HG02798 (cell line): ENCODE measurements around the gene RPF1.
"Not testable (repeated sequence)": the region's sequence is repeated elsewhere in the genome, so short reads cannot be mapped to it uniquely, and the experiment has no call there.

Experiments used
- ATAC-seq: cut with Tn5 transposase; IDR thresholded peaks from one replicate; pipeline ENCODE4 v1.9.1; 2021; ENCODE audit warnings: mild to moderate bottlenecking; ENCODE audit not compliant: unreplicated experiment, poor library complexity

RPF1 gene

DNA sequence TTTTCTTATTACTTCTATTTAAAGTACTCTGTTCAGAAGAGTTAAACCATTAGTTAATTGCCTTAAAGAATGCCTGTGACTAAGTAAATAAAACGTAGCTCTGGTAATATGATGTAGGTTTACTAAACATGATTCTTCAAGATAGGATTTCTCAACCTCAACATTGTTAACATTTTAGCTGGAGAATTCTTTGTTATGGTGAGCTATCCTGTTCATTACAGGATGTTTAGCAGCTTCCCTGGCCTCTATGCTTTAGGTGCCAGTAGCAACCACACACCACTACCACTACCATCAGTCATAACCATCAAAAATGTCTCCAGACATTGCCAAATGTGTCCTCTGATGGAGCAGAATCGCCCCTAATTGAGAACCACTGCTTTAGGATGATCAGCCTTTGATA is 10.7 kb downstream of the RPF1 start:
- ATAC-seq, result no peak

DNA sequence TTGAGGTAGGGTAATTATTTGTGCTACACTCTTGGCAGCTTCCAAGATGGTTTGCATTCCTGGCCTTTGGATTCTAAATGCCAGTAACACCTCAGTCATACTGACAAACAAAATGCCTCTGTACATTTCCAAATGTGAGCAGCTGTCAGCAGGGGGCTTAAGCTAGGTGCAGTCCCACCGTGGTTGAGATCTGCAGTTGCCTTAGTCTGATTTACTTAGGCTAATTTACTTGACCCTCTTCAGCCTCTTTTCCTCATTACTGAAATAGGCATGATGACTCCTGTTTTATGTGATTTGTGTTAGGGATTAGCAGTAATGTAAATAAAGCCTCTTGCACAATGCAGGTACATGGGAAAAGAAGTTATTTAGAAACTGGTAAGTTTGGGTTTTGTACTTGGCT is 13.7 kb downstream of the RPF1 start:
- ATAC-seq, result no peak

DNA sequence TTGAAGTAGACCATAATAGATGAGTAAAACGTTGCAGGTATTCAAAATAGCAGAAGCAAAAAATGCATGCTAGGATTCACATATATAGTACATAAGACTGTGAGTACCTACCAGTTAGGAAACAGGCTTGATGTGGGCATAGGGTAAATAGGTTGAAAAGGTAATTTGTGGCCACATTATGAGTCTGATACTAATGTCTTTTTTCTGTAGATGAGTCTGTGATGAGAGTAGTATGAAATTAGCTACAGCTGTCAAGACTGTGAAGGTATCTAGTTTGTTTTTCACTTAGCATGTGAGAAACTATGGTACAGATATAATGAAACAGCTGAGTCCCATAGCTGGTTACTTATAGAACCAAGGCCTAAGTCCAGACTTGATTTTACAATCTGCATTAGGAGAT is 14.7 kb downstream of the RPF1 start:
- ATAC-seq, result no peak

DNA sequence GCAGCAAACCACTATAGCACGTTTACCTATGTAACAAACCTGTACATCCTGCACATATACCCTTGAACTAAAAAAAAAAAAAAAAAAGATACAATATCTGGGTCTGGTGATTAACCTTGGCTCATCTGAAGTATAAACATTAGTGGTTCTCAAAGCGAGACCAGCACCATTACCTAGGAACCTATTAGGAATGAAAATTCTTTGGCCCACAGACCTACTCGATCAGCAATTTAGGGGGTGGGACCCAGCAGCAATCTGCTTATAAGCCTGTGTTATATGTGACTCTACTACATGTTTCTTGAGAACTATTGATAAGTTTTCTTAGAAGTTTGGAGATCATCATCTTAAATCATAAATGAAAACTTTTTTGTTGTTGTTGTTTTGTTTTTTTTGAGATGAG is 17.4 kb downstream of the RPF1 start:
- no peak for ATAC-seq

DNA sequence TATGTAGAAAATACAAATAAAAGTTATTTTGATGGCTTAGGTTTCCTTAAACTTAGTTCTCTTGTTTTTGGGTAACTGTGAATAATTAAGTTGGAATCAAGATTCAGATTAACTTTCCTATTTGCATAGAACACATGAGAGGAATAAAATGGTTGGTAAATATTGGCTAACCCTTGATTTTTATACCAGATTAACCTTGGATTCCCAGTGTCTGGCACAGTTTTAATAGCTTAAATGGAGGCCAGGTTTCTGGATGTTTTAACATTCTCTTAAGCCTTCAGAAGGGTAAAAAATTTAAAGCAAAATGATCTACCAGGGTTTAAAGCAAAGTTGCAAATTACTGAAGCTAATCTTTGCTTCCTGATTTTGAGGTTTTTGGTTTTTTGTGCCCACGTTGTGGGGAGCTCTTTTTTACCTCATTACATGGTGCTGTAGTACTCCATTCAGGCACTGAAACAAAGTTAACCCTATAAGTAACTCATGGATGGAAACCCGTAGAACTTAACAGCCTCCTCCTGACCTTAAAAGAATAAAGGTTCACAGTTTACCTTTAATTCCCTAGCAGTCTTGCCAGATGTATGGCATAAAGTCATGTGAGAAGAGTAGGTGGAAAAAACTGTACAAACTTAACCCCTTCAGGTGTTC is 18.7 kb downstream of the RPF1 start:
- no peak for ATAC-seq

DNA sequence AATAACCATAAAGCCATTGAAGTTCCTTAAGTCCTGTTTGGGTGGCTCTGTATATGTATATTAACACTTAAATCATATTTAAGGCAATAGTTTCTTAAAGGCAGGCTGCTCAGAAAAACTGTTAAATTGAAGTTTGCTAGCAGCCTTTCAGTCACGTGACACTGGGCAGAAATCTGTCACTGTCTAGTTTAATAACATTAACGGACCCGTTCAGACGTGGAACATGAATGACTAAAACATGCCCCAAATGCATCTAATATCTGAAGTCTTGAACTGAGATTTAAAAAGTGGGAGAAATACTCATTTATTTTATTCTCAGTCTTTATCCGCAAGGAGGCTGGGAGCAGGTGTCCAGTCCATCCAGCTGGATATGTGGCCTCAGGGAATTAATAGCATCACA is 23.9 kb downstream of the RPF1 start:
- no peak for ATAC-seq

DNA sequence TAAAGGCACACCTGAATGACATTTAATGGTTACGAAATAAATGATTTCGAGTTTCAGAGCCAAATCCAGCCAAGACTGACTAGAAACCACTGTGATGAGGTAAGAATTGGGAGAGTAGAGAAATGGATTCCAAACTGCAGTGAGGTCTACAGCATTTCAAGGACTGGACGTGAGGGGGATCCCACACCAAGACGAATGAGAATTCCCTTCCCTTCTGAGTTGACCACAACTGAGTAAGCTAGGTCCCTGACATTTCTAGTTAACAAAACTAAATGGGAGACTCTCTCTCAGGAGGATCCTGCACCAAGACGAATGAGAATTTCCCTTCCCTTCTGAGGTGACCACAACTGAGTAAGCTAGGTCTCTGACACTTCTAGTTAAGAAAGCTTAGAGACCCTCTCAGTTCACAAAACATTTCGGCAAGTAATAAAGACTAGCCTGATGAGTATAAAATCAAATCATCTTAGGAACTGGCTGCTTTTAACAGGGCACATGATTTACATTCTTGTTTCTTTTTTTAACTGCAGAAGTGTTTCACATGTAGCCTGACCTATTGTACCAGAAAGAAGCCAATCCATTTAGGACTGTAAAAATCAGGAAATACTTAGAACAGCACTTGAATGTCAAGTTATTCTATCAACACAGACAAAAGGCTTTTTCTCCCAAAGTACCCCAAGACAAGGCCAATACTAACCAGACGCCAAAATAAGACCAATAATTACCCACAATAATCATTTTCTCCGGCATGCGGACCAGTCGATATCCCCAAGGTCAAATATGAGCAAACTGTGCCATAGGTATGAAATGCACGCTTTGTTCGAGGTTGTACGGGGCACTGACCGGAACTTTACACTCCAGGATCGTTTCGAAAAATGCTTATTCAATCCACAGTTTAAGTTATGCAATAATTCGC is 25.8 kb downstream of the RPF1 start:
- no peak for ATAC-seq

DNA sequence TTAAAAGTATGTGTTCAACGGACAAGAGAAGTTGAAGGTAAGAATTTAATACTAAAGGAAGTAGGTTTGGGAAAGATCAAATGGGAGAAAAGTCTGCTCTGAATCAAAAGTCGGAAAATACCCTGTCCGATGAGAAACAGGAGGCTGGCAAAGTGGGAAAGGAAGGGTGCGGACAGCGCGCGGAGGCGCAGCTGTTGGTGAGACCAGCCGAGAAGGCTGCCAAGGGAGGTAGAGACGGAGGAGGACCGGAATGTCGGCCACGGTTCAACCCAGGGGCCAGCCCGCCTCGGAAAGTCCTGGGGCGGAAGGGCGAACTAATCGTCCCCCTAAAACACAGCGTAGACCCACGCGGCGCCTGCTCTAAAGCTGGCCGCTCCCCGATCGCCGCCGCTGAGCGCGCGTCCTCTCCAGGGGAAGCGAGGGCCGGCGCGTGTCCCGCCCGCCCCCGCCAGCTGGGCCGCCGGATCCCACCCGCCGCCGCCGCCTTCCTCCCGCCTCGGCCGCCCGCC is 26.5 kb downstream of the RPF1 start:
- peak; percentile 34 for ATAC-seq

DNA sequence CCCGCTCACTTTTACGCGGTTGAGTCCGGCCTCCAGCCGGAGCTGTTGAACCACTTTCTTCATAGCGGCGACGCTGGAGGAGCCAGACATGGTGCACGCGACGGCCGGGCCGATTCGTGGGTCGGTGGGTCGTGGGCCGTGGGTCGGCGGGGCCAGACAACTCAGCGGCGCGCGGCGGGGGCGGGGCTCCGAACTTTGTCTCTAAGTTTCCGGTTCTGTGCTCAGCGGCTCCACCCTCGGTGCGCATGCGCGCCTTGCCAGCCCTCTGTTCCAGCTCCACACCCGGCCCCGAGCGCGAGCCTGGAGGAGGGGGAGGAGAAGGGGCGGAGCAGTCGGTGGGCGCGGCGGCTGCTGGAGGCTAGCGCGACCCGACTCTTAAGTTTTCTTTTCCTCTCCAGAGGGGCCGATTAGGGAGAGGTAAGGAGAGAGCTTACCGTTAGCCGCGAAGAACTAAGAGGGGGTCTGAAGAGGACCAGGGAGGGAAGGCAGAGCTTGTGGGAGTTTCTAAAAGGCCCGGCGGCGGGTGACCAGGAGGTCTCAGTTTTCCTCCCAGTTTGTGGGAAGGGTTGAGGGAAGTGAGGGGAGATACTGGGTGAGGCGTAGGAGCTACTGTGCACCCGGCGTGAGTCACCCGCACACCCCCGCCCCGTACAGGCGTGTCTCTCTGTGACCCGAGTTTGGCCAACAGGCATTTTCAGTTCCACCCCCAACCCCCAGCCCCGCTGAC is 27.1 kb downstream of the RPF1 start, which contains the start of the genes GNG5 and SPATA1:
Gene GNG5, minus strand, starts transcription at position 580 of the 727 bp plus-strand sequence. Its CDS starts 490 bp downstream, at position 90.
Gene SPATA1, plus strand, starts transcription at position 385 of the 727 bp plus-strand sequence. CDS start 9,974 bp downstream, outside the sequence.
- ATAC-seq, result peak; percentile 85

DNA sequence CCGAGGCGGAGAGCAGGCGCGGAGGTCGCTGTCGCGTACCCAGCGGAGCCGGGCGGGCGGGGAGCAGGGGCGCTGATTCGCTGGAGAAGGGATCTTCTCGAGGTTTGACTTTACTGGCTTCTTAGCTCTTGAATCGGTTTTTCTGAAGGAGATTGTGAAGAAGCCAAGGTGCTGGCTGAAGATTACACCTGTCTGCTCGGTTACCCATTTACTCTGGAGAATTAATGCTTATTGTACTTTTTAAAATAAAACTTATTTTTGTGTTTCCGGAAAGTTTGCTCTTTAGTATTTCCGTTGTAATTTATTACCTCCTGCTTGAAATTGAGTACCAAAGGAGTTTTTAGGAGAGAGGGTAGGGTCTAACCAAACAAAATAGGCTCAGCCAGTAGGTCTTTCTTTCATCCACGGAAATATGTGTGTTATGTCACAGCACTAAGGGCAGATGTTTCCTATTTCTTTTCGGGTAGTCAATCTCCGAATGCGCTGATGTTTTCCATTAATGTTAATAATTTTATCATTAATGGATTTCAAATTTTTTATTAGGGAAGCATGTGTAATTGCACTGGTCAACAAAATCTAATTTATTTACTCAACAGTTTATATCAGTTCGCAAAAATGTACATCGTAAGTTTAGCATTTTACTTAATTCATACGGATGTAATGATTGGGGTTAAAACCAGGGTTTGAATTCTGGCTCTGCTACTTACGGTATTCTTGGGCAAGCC is 27.8 kb downstream of the RPF1 start:
- ATAC-seq, result no peak

DNA sequence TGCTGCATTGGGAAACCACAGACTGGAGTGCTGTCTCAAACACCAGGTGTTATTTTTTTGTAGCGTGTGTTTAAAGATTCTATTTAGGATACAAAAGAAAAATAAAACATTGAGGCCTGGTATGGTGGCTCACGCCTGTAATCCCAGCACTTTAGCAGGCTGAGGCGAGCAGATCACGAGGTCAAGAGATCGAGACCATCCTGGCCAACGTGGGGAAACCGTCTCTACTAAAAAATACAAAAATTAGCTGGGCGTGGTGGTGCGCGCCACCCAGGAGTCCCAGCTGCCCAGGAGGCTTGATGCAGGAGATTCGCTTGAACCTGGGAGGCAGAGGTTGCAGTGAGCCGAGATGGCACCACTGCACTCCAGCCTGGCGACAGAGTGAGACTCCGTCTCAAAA is 28.8 kb downstream of the RPF1 start:
- ATAC-seq, result not testable (repeated sequence)

DNA sequence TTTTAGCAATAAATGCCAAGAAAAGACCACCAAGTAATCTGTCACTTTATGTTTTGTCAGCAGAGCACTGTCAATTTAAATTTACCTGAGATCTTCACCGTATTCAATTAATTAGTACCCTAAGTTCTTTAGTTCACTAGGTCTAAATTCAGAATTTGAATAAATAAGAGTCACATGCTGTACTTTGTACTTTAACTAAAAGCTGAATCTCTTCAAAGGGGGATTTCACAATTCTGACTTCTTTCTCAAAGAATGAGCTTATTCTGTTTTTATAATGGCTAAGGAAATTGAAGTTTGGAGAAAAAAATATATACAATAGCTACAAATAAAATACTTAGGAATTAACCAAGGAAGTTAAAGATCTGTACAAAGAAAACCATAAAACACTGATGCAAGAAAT is 29.4 kb downstream of the RPF1 start:
- no peak for ATAC-seq

DNA sequence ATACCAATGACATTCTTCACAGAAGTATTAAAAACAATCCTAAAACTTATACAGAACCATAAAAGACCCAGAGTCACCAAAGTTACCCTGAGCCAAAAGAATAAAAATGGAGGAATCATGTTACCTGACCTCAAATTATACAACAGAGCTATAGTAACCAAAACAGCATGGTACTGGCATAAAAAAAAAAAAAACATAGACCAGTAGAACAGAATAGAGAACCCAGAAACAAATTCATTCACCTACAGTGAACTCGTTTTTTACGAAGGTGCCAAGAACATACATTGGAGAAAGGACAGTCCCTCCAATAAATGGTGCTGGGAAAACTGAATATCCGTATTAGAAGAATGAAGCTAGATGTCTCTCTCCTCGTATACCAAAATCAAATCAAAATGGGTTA is 30.0 kb downstream of the RPF1 start:
- ATAC-seq, result no peak

DNA sequence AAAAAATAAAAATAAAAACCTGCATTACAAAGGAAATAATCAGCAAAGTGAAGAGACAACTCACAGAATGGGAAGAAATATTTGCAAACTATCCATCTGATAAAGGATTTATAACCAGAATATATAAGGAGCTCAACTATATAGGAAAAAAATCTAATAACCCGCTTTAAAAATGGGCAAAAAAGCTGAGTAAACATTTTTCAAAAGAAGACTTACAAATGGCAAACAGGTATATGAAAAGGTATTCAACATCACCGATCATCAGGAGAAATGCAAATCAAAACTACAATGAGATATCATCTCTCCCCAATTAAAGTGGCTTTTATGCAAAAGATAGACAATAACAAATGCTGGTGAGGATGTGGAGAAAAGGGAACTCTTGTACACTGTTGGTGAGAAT is 31.1 kb downstream of the RPF1 start:
- no peak for ATAC-seq

DNA sequence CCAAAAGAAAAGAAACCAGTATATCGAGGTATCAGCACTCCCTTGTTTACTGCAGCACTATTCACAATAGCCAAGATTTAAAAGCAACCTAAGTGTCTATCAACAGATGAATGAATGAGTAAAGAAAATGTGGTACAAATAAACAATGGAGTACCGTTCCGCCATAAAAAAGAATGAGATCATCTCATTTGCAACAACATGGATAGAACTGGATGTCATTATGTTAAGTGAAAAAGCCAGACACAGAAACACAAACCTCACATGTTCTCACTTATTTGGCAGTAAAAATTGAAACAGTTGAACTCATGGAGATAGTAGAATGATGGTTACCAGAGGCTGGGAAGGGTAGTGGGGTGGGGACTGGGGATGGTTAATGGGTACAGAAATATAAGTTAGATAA is 31.6 kb downstream of the RPF1 start:
- ATAC-seq, result no peak

DNA sequence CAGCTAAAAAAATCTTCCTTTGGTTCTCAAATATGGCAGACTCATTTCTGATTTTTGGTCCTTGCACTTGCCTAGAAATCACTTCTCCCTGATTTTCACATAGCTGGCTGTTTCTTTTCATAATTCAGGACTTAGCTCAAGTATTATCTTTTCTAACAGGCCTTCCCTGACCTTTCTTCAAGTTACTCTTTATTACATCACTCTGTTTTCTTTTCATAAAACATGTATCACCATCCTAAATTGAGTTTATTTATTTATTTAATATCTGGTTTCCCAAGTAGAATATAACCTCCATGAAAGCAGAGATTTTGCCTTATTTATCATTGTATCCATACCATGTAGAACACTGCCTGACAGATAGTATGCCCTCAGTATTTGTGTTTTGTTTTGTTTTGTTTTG is 45.5 kb downstream of the RPF1 start:
- no peak for ATAC-seq

DNA sequence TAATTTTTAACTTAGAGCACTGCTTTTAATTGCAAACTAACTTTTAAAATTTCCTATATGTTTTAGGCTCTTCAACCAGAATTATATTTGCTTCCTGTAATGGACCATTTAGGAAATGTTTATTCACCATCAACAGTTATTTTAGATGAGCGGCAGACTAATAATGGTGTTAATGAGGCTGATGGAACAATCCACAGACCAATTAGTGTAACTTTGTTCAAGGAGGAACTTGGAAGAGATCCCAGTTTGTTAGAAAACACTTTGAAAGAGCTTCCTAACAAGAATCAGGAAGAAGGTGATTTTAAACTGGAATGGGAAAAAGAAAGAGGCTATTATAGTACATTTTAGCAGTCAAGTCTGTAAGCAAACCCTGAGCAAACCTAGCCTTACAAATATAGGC is 46.7 kb downstream of the RPF1 start:
- no peak for ATAC-seq

DNA sequence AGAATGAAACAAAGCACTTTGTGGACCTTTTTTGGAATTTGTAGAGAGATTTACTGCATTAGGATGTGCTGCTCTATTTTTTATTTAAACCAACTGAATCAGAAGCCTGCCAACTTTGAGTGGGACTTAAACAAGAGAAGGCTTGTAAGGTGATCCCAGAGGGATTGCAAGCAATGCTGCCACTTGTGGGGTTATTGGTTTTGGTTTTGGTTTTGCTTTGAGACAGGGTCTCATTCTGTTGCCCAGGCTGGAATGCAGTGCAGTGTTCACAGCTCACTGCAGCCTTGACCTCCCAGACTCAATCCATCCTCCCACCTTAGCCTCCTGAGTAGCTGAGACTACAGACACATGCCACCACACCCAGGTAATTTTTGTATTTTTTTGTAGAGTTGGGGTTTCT is 59.5 kb downstream of the RPF1 start:
- ATAC-seq, result peak; percentile 74

DNA sequence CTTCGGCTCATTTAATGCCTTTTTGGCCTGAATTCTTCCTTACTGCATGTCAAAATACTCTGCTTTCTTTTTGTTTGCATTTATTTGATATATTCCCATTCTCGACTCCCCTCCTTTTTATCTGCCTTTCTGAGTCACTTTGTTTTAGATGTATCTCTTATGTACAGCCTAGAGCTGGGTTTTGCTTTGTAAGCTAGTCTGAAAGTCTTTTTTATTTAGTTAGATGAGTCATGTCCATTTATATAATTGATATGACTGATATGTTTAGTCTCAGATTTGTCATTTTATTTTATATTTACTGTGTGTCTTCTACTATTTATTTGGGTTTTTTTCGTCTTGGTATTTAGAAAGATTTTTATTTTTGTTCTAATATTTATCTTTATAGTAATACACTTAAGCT is 60.9 kb downstream of the RPF1 start:
- no peak for ATAC-seq

DNA sequence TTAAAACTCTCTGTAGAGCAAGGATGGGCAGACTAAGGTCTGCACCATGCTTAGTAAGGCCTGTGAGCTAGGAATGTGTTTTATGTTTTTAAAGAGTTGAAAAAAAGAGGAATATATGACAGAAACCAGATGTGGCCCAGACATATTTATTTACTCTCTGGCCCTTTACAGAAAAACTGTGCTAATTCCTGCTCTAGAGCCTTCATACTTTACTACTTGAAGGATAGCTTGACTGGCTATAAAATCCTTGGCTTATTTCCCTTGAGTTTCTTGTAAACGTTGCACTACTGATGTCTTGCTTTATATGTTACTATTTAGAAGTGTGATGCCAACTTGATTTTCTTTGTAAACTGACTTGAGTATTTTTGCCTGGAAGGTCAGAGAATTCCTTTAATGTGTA is 61.7 kb downstream of the RPF1 start:
- ATAC-seq, result no peak
